HepG2 (cell line): ENCODE measurements around the gene RIN3. TPM values are rescaled to one million over a fixed set of nuclear protein-coding genes. Genes with fewer than 3 reads are reported as not detected.

Experiments
- ATAC-seq: fragments of 200-7000 bp; cut with Tn5 transposase; 3 replicates; pipeline ENCODE4 v1.9.1; 2020; ENCODE audit warnings: mild to moderate bottlenecking, moderate library complexity
- BruUV-seq: library from RNA; stranded (reverse); fragments of 400-500 nt; replicated peaks from 2 replicates; lab custom pipeline; 2021; lab: Mats Ljungman, UMichigan
- CTCF ChIA-PET: fragments of 300-600 bp; formaldehyde crosslinking; extraction: SDS; loops from one replicate; lab custom pipeline; 2021; ENCODE audit warnings: low total read pairs, inconsistent platforms, low intra/inter-chr PET ratio; lab: Yijun Ruan, JAX
- POLR2A ChIA-PET: fragments of 350-600 bp; sonication (Branson Sonifier 250); formaldehyde crosslinking; loops from one replicate; lab custom pipeline; 2020; ENCODE audit warnings: antibody characterized with exemption, inconsistent platforms; lab: Yijun Ruan, JAX
- DNase-seq: peaks from one replicate; pipeline ENCODE4 v3.0.0-alpha.2; 2015; ENCODE audit warnings: low spot score
- FAIRE-seq: peaks from 3 replicates; lab custom pipeline; 2011; peaks lifted over from hg19 to GRCh38; lab: Jason Lieb, UNC
- H2AFZ ChIP-seq: one replicate; pipeline ENCODE4 v1.6.1; 2011; ENCODE audit warnings: low read length, inconsistent platforms
- H3K27ac ChIP-seq: fragments of 300-600 bp; 3 replicates; pipeline ENCODE4 v1.8.0; 2011; ENCODE audit warnings: mixed run types, mild to moderate bottlenecking, mixed read lengths, low read length, inconsistent platforms; ENCODE audit not compliant: insufficient read depth; ENCODE audit errors: extremely low read length
- H3K27me3 ChIP-seq, 2 experiments: fragments of 200-600 bp in 1 of 2; 2 replicates in 1 of 2; 3 replicates in 1 of 2; pipeline versions ENCODE4 v1.6.0 to v1.8.0; 2011; ENCODE audit warnings: low read length in 2 of 2, mild to moderate bottlenecking in 2 of 2, moderate library complexity in 2 of 2, inconsistent platforms in 1 of 2; ENCODE audit not compliant: insufficient read depth in 2 of 2, control insufficient read depth in 1 of 2
- H3K36me3 ChIP-seq, 2 experiments: fragments of 200-600 bp in 1 of 2; replicated peaks in 1 of 2; 2 replicates in 1 of 2; 3 replicates in 1 of 2; pipeline versions ENCODE4 v1.5.1 to v1.8.0; 2011; ENCODE audit warnings: low read length in 2 of 2, inconsistent platforms in 1 of 2; ENCODE audit not compliant: insufficient read depth in 2 of 2, control insufficient read depth in 1 of 2
- H3K4me1 ChIP-seq: 2 replicates; pipeline ENCODE4 v1.5.1; 2012; ENCODE audit warnings: low read length, inconsistent platforms; ENCODE audit not compliant: insufficient read depth
- H3K4me2 ChIP-seq: 2 replicates; pipeline ENCODE4 v1.6.0; 2011; ENCODE audit warnings: low read depth, low read length, inconsistent platforms
- H3K4me3 ChIP-seq, 3 experiments: fragments of 200-600 bp in 1 of 3; sonication (generic), shearing (Covaris generic) in 1 of 3; replicated peaks in 1 of 3; 2 replicates each; pipeline ENCODE4 v1.5.1; 2011 to 2016; ENCODE audit warnings: low read length in 3 of 3, inconsistent platforms in 2 of 3, low read depth in 2 of 3, mild to moderate bottlenecking in 2 of 3, control low read depth in 1 of 3, mixed read lengths in 1 of 3; ENCODE audit not compliant: insufficient read depth in 1 of 3
- H3K79me2 ChIP-seq: one replicate; pipeline ENCODE4 v1.6.1; 2011; ENCODE audit warnings: low read length, inconsistent platforms; ENCODE audit not compliant: insufficient read depth
- H3K9ac ChIP-seq: 2 replicates; pipeline ENCODE4 v1.6.0; 2011; ENCODE audit warnings: mild to moderate bottlenecking, low read depth, low read length, inconsistent platforms; ENCODE audit not compliant: insufficient read depth
- H3K9me3 ChIP-seq: 2 replicates; pipeline ENCODE4 v1.5.1; 2012; ENCODE audit warnings: mild to moderate bottlenecking, low read length
- H4K20me1 ChIP-seq: 2 replicates; pipeline ENCODE4 v1.6.0; 2011; ENCODE audit warnings: inconsistent platforms, mild to moderate bottlenecking, low read length, moderate library complexity; ENCODE audit not compliant: insufficient read depth
- CEBPB ChIP-seq: IDR thresholded peaks from 2 replicates; pipeline ENCODE4 v1.6.1; 2011; ENCODE audit warnings: low read depth, low read length, improper control_type of control experiment, borderline replicate concordance
- JUND ChIP-seq: sonication (generic); formaldehyde crosslinking; IDR thresholded peaks from 2 replicates; pipeline ENCODE4 v1.8.0; 2022; ENCODE audit warnings: mild to moderate bottlenecking, missing genetic modification reagents
- SIN3B ChIP-seq: fragments of 150-350 bp; IDR thresholded peaks from 2 replicates; pipeline ENCODE4 v1.6.1; 2014; ENCODE audit warnings: low read length
- ZBTB8A ChIP-seq: sonication (generic); formaldehyde crosslinking; IDR thresholded peaks from 2 replicates; pipeline ENCODE4 v1.4.0; 2020; ENCODE audit warnings: mild to moderate bottlenecking, low read depth, missing genetic modification reagents, borderline replicate concordance
- ZNF329 ChIP-seq: sonication (generic); formaldehyde crosslinking; IDR thresholded peaks from 2 replicates; pipeline ENCODE4 v1.9.0; 2021; ENCODE audit warnings: low read depth, mild to moderate bottlenecking, missing genetic modification reagents
- ZNF333 ChIP-seq: sonication (generic); formaldehyde crosslinking; IDR thresholded peaks from 2 replicates; pipeline ENCODE4 v1.4.0; 2020; ENCODE audit warnings: mild to moderate bottlenecking, missing genetic modification reagents, borderline replicate concordance
- WGBS: methylation state at CpG from one replicate; pipeline ENCODE4 v1.1.6; 2017; ENCODE audit warnings: low lambda C conversion rate; 5-methylcytosine and 5-hydroxymethylcytosine counted together
- in situ Hi-C: cut with HindIII; loops from 2 replicates; pipeline ENCODE4 v1.10.0; 2017; ENCODE audit warnings: low pct_unique_long_range_greater_than_20kb; ENCODE audit not compliant: extremely low pct_ligation_motif_present
- intact Hi-C: fragments of 100-400 bp; cut with micrococcal nuclease; formaldehyde crosslinking; loops from one replicate; pipeline ENCODE4 v1.10.0; 2022; ENCODE audit not compliant: unreplicated experiment
- polyA plus RNA-seq, 8 experiments: library from polyadenylated mRNA; depleted of rRNA in 3 of 8; stranded (reverse) in 7 of 8; unstranded in 1 of 8; fragments of >200 nt; fragmentation: Illumina TruSeq in 4 of 8; extraction: Trizol in 4 of 8; gene quantifications; 2 replicates each; pipeline versions ENCODE4 v1.2.1 to v1.2.3, GENCODE V29; 2011 to 2016; ENCODE audit warnings: low read depth in 4 of 8, missing spikeins in 1 of 8, mixed read lengths in 1 of 8; ENCODE audit not compliant: insufficient read depth in 1 of 8
- total RNA-seq, 5 experiments: library from RNA; depleted of rRNA; stranded (reverse); fragments of >200 nt; fragmentation: Illumina TruSeq; extraction: Trizol; gene quantifications; 2 replicates each; pipeline ENCODE4 v1.2.3, GENCODE V29; 2016; ENCODE audit warnings: low read depth in 1 of 5
- TF ChIP-seq, protein P1 (sequence below): sonication (generic); formaldehyde crosslinking; IDR thresholded peaks from 2 replicates; pipeline ENCODE4 v1.4.0; 2020; ENCODE audit warnings: missing genetic modification reagents, borderline replicate concordance
- TF ChIP-seq, protein P2 (sequence below): sonication (generic); formaldehyde crosslinking; IDR thresholded peaks from 2 replicates; pipeline ENCODE4 v1.8.1; 2023; ENCODE audit warnings: mild to moderate bottlenecking, missing genetic modification reagents
- TF ChIP-seq, protein P3 (sequence below): sonication (generic); formaldehyde crosslinking; IDR thresholded peaks from 2 replicates; pipeline ENCODE4 v1.5.1; 2020; ENCODE audit warnings: missing genetic modification reagents, mild to moderate bottlenecking, borderline replicate concordance
- TF ChIP-seq, protein P4 (sequence below): sonication (generic); formaldehyde crosslinking; IDR thresholded peaks from 2 replicates; pipeline ENCODE4 v1.5.1; 2020; ENCODE audit warnings: mild to moderate bottlenecking, missing genetic modification reagents, borderline replicate concordance

The RIN3 gene
- total and polyA plus RNA-seq, 2 of the 13 experiments (the other 11 are each of a cell fraction or from before 2014, with no cell fraction given) = 2.3 to 3.6 TPM

DNA sequence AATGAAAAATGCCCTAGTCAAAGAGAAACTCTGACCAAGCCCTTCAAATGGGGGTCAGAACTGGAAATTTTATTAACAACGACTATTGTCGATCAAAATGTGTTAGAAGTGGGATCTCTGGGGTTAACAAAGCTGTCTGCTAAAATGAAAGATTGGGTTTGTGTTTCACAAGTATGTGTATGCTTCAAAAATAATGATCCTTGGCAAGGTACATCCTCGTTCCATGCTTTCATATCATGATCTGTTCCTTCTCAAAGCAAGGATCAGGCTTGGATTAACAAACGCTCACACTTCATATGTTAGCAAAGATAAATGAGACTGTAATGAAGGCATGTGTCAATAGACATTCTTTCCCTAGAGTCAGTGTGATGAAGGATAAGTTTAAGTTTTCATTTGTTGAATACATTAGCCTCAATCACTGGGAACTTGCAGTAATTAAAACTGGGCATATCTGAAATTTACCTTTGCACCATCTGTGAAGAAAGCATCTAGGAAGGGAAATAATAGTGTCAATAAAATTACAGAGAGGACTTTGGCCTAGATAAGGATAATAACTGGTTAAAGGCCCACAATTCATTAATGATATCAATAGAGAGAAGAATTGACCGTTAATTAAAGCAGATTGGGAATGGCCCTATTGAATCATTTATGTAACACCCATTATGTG is 91.8 kb downstream of the RIN3 start (continued):
- TF ChIP-seq, protein P1, sequence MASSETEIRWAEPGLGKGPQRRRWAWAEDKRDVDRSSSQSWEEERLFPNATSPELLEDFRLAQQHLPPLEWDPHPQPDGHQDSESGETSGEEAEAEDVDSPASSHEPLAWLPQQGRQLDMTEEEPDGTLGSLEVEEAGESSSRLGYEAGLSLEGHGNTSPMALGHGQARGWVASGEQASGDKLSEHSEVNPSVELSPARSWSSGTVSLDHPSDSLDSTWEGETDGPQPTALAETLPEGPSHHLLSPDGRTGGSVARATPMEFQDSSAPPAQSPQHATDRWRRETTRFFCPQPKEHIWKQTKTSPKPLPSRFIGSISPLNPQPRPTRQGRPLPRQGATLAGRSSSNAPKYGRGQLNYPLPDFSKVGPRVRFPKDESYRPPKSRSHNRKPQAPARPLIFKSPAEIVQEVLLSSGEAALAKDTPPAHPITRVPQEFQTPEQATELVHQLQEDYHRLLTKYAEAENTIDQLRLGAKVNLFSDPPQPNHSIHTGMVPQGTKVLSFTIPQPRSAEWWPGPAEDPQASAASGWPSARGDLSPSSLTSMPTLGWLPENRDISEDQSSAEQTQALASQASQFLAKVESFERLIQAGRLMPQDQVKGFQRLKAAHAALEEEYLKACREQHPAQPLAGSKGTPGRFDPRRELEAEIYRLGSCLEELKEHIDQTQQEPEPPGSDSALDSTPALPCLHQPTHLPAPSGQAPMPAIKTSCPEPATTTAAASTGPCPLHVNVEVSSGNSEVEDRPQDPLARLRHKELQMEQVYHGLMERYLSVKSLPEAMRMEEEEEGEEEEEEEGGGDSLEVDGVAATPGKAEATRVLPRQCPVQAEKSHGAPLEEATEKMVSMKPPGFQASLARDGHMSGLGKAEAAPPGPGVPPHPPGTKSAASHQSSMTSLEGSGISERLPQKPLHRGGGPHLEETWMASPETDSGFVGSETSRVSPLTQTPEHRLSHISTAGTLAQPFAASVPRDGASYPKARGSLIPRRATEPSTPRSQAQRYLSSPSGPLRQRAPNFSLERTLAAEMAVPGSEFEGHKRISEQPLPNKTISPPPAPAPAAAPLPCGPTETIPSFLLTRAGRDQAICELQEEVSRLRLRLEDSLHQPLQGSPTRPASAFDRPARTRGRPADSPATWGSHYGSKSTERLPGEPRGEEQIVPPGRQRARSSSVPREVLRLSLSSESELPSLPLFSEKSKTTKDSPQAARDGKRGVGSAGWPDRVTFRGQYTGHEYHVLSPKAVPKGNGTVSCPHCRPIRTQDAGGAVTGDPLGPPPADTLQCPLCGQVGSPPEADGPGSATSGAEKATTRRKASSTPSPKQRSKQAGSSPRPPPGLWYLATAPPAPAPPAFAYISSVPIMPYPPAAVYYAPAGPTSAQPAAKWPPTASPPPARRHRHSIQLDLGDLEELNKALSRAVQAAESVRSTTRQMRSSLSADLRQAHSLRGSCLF (CRISPR knock-in tag) = no peak
- TF ChIP-seq, protein P2, sequence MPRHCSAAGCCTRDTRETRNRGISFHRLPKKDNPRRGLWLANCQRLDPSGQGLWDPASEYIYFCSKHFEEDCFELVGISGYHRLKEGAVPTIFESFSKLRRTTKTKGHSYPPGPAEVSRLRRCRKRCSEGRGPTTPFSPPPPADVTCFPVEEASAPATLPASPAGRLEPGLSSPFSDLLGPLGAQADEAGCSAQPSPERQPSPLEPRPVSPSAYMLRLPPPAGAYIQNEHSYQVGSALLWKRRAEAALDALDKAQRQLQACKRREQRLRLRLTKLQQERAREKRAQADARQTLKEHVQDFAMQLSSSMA (CRISPR knock-in tag) = no peak

DNA sequence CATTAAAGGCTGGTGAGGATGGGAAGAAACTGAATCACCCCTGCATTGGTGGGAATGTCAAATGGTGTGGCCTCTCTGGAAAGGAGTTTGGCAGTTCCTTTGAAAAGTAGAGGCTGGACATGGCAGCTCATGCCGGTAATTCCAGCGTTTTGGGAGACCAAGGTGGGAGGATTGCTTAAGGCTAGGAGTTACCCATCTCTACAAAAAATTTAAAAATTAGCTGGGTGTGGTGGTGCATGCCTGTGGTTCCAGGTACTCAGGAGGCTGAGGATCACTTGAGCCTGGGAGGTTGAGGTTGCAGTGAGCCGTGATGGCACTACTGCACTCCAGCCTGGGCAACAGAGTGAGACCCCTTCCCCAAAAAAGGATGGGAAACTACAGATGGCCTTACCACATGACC is 93.7 kb downstream of the RIN3 start:
- FAIRE-seq (no peak), DNase-seq (no peak), ATAC-seq (no peak)
- intact Hi-C loops (no loop called here), in situ Hi-C loops (no loop called here)
- POLR2A ChIA-PET = no interaction called here
- Histone ChIP-seq H3K9ac (no peak overlapping the region), H3K4me2 (no peak overlapping the region), H3K79me2 (no peaks in the 10 kb centered on the region), H3K27me3 (no peaks in the 10 kb centered on the region), H2AFZ (no peak overlapping the region), H3K4me3 (no peak overlapping the region), H3K36me3 (no peaks in the 10 kb centered on the region), H3K4me1 (no peaks in the 10 kb centered on the region), H3K27ac (no peak overlapping the region), H4K20me1 (no peaks in the 10 kb centered on the region), H3K9me3 (no peaks in the 10 kb centered on the region)
- 90% methylated on average over 3 of the region's 3 CpGs for WGBS
- no TSS peak for BruUV-seq
- CTCF ChIA-PET = no interaction called here
- TF ChIP-seq CEBPB (no peak), SIN3B (no peak), ZBTB8A (CRISPR knock-in tag) (no peak), ZNF333 (CRISPR knock-in tag) (no peak), JUND (CRISPR knock-in tag) (no peak), ZNF329 (CRISPR knock-in tag) (no peak)
- TF ChIP-seq, protein P3, sequence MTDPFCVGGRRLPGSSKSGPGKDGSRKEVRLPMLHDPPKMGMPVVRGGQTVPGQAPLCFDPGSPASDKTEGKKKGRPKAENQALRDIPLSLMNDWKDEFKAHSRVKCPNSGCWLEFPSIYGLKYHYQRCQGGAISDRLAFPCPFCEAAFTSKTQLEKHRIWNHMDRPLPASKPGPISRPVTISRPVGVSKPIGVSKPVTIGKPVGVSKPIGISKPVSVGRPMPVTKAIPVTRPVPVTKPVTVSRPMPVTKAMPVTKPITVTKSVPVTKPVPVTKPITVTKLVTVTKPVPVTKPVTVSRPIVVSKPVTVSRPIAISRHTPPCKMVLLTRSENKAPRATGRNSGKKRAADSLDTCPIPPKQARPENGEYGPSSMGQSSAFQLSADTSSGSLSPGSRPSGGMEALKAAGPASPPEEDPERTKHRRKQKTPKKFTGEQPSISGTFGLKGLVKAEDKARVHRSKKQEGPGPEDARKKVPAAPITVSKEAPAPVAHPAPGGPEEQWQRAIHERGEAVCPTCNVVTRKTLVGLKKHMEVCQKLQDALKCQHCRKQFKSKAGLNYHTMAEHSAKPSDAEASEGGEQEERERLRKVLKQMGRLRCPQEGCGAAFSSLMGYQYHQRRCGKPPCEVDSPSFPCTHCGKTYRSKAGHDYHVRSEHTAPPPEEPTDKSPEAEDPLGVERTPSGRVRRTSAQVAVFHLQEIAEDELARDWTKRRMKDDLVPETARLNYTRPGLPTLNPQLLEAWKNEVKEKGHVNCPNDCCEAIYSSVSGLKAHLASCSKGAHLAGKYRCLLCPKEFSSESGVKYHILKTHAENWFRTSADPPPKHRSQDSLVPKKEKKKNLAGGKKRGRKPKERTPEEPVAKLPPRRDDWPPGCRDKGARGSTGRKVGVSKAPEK (CRISPR knock-in tag) = no peak
- TF ChIP-seq, protein P4, sequence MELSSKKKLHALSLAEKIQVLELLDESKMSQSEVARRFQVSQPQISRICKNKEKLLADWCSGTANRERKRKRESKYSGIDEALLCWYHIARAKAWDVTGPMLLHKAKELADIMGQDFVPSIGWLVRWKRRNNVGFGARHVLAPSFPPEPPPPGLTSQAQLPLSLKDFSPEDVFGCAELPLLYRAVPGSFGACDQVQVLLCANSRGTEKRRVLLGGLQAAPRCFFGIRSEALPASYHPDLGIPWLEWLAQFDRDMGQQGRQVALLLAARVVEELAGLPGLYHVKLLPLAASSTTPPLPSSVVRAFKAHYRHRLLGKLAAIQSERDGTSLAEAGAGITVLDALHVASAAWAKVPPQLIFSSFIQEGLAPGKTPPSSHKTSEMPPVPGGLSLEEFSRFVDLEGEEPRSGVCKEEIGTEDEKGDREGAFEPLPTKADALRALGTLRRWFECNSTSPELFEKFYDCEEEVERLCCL = no peak
